ENCODE data around the gene LMF1. TPM values are rescaled to one million over a fixed set of nuclear protein-coding genes. Genes with fewer than 3 reads are reported as not detected.

The LMF1 gene
- polyA plus RNA-seq, 1 donor (not counting 4 experiments of a cell fraction or from before 2014, with no cell fraction given), result 3.1 TPM

- peaks cover 7% of the 10 kb centered on the region for H3K9me3 ChIP-seq (ENCODE audit: control insufficient read depth, low read depth, low read length)
- H2AFZ ChIP-seq (ENCODE audit: control insufficient read depth, low read length), result no peak overlapping the region
- H3K27ac ChIP-seq (ENCODE audit: control insufficient read depth, insufficient read depth, low read length), result no peak overlapping the region
- H3K27me3 ChIP-seq (ENCODE audit: control insufficient read depth, extremely low read depth, insufficient read depth, low read length), result no peaks in the 10 kb centered on the region
- H3K4me2 ChIP-seq (ENCODE audit: control insufficient read depth, extremely low read depth, insufficient read depth, low read depth, low read length), result no peak overlapping the region
- dilution Hi-C loops (cut with MboI; ENCODE audit: extremely low pct_ligation_motif_present, low sequenced_read_pairs), result no loop called here
- H3K36me3 ChIP-seq (ENCODE audit: control insufficient read depth in 2 of 2, extremely low read depth in 1 of 2, insufficient read depth in 2 of 2, low read length in 2 of 2), result no peaks in the 10 kb centered on the region
- H3K4me1 ChIP-seq (ENCODE audit: control insufficient read depth, extremely low read depth, insufficient read depth, low read length), result no peaks in the 10 kb centered on the region
- H3K9ac ChIP-seq (ENCODE audit: control insufficient read depth, extremely low read depth, insufficient read depth, low read length), result no peak overlapping the region
- FAIRE-seq (no peak), DNase-seq (ENCODE audit: low read depth, low spot score) (no peak)
- no peak overlapping the region for H3K4me3 ChIP-seq (ENCODE audit: control insufficient read depth in 2 of 3, extremely low read depth in 1 of 3, insufficient read depth in 2 of 3, low read depth in 1 of 3, low read length in 3 of 3)
- H3K9me1 ChIP-seq (ENCODE audit: control insufficient read depth, extremely low read depth, insufficient read depth, low read length), result no peaks in the 10 kb centered on the region
- H4K20me1 ChIP-seq (ENCODE audit: control insufficient read depth, extremely low read depth, insufficient read depth, low read length), result no peaks in the 10 kb centered on the region
- no peak for TF ChIP-seq CTCF (optimal IDR thresholded peaks at IDR 0.05 in 1 of 3, IDR thresholded peaks at IDR 0.05 in 1 of 3, conservative IDR thresholded peaks at IDR 0.05 in 1 of 3; ENCODE audit: extremely low read depth in 1 of 3, insufficient read depth in 2 of 3, low read length in 3 of 3)
- no peak for TF ChIP-seq EZH2 (IDR thresholded peaks at IDR 0.05; ENCODE audit: low read length)
- H3K79me2 ChIP-seq (ENCODE audit: control insufficient read depth, insufficient read depth, low read length), result no peaks in the 10 kb centered on the region
These were observed 40.3 kb downstream of the LMF1 start for GRCh38 chr16:930511-930910.

- Histone ChIP-seq H2AFZ (ENCODE audit: control insufficient read depth, low read length) (no peak overlapping the region), H3K9me3 (ENCODE audit: control insufficient read depth, low read depth, low read length) (peaks cover 7% of the 10 kb centered on the region), H3K4me1 (ENCODE audit: control insufficient read depth, extremely low read depth, insufficient read depth, low read length) (no peaks in the 10 kb centered on the region), H3K27ac (ENCODE audit: control insufficient read depth, insufficient read depth, low read length) (no peak overlapping the region), H3K4me2 (ENCODE audit: control insufficient read depth, extremely low read depth, insufficient read depth, low read depth, low read length) (no peak overlapping the region), H3K9ac (ENCODE audit: control insufficient read depth, extremely low read depth, insufficient read depth, low read length) (no peak overlapping the region), H3K79me2 (ENCODE audit: control insufficient read depth, insufficient read depth, low read length) (no peaks in the 10 kb centered on the region), H3K9me1 (ENCODE audit: control insufficient read depth, extremely low read depth, insufficient read depth, low read length) (no peaks in the 10 kb centered on the region), H4K20me1 (ENCODE audit: control insufficient read depth, extremely low read depth, insufficient read depth, low read length) (no peaks in the 10 kb centered on the region), H3K36me3 (ENCODE audit: control insufficient read depth in 2 of 2, extremely low read depth in 1 of 2, insufficient read depth in 2 of 2, low read length in 2 of 2) (no peaks in the 10 kb centered on the region), H3K27me3 (ENCODE audit: control insufficient read depth, extremely low read depth, insufficient read depth, low read length) (no peaks in the 10 kb centered on the region), H3K4me3 (ENCODE audit: control insufficient read depth in 2 of 3, extremely low read depth in 1 of 3, insufficient read depth in 2 of 3, low read depth in 1 of 3, low read length in 3 of 3) (no peak overlapping the region)
- FAIRE-seq (no peak), DNase-seq (ENCODE audit: low read depth, low spot score) (no peak)
- dilution Hi-C loops (cut with MboI; ENCODE audit: extremely low pct_ligation_motif_present, low sequenced_read_pairs), result no loop called here
- no peak for TF ChIP-seq CTCF (optimal IDR thresholded peaks at IDR 0.05 in 1 of 3, IDR thresholded peaks at IDR 0.05 in 1 of 3, conservative IDR thresholded peaks at IDR 0.05 in 1 of 3; ENCODE audit: extremely low read depth in 1 of 3, insufficient read depth in 2 of 3, low read length in 3 of 3)
- TF ChIP-seq EZH2 (IDR thresholded peaks at IDR 0.05; ENCODE audit: low read length), result no peak
These were observed 40.7 kb downstream of the LMF1 start for GRCh38 chr16:930076-930475.

All from keratinocyte (primary cell).